Measurements from ENCODE around the gene GKN1. TPM values are rescaled to one million over a fixed set of nuclear protein-coding genes. Genes with fewer than 3 reads are reported as not detected.
A peak's percentile ranks its signal among the peaks of the same experiment; 100 is the strongest.

The GKN1 gene, protein sequence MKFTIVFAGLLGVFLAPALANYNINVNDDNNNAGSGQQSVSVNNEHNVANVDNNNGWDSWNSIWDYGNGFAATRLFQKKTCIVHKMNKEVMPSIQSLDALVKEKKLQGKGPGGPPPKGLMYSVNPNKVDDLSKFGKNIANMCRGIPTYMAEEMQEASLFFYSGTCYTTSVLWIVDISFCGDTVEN
- total RNA-seq: not detected
- polyA plus RNA-seq: not detected

- Histone ChIP-seq H3K4me3 (ENCODE audit: low read length in 2 of 2) (no peak within 1 kb of the TSS), H3K36me3 (ENCODE audit: insufficient read depth, low read length) (no peaks in the 10 kb centered on the region), H3K9me3 (ENCODE audit: control insufficient read depth in 1 of 2, low read length in 2 of 2) (no peaks in the 10 kb centered on the region), H3K27ac (ENCODE audit: low read depth, low read length) (no peak within 1 kb of the TSS), H3K4me1 (ENCODE audit: insufficient read depth, low read length) (no peaks in the 10 kb centered on the region), H3K27me3 (ENCODE audit: insufficient read depth, low read length) (peaks cover 9% of the 10 kb centered on the region)
- Mint-ChIP-seq H3K27ac (no peak within 1 kb of the TSS), H3K4me3 (peak within 1 kb of the TSS in 1 of 8 donors; percentile 1), H3K27me3 (peaks cover 15 to 22% of the 10 kb centered on the region in 2 donors), H3K9me3 (peaks cover 0 to 2% (median 0%) of the 10 kb centered on the region in 8 donors), H3K4me1 (no peaks in the 10 kb centered on the region), H3K36me3 (no peaks in the 10 kb centered on the region)
- CTCF ChIA-PET (ENCODE audit: partially characterized antibody): interaction anchor here (1.1 kb wide), 1 partner anchor 511 kb away, joined by 3 read pairs; no protein-coding TSS in a partner anchor
- intact Hi-C loops (cut with micrococcal nuclease): no loop called here
- no peak for DNase-seq
- POLR2A ChIA-PET (ENCODE audit: partially characterized antibody): no interaction called here
These were observed at the start of gene GKN1 for GRCh38 chr2:68974251-68974650. Gene GKN1, plus strand, starts transcription at chr2:68974636. Its CDS starts 42 bp downstream, at chr2:68974678.

DNA sequence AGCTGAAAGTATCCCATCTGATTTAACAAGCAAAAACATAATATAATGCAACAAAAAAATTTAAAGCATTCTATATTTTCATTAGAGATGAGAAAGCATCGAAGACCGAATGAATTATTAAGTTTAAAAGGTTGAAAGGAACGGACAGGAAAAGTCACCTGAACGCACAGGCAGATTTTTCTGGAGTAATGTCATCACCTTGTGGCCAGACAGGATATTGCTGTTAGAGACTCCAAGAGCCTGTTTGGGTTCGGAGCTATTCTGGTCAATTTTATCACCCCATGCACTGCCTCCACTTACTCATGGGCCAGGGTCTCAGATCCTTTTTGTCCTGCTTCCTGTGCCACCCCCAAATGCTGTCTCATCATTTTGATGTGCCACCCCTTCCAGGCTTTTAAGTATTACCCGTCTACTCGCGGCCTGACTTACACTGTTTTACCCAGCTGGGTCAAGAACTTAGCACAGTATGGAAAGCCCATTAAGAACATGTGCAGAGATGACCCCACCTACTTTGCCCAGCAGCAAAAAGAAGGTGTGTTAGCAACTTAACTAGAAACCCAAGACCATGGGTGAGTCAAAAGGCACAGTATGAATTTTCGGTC, 49.0 kb upstream of the GKN1 start:
- H3K27me3 Mint-ChIP-seq: peaks cover 5 to 6% of the 10 kb centered on the region in 2 donors
- no peaks in the 10 kb centered on the region for H3K9me3 Mint-ChIP-seq
- Histone ChIP-seq H3K9me3 (ENCODE audit: control insufficient read depth in 1 of 2, low read length in 2 of 2) (no peaks in the 10 kb centered on the region), H3K36me3 (ENCODE audit: insufficient read depth, low read length) (no peaks in the 10 kb centered on the region), H3K27ac (ENCODE audit: low read depth, low read length) (no peak overlapping the region), H3K4me3 (ENCODE audit: low read length in 2 of 2) (no peak overlapping the region), H3K4me1 (ENCODE audit: insufficient read depth, low read length) (peaks cover 4% of the 10 kb centered on the region), H3K27me3 (ENCODE audit: insufficient read depth, low read length) (no peaks in the 10 kb centered on the region)
- ChIA-PET CTCF (ENCODE audit: partially characterized antibody) (interaction anchor here (0.7 to 6.5 kb wide), 47 partner anchors 9 to 460 kb away, joined by 3 to 152 read pairs (median 5); partner anchors contain the start of genes APLF, ARHGAP25 and FBXO48), POLR2A (ENCODE audit: partially characterized antibody) (interaction anchor here (0.6 to 3.4 kb wide), 18 partner anchors 11 to 461 kb away, joined by 3 to 15 read pairs (median 4); partner anchors contain the start of genes APLF, ARHGAP25 and FBXO48)
- H3K36me3 Mint-ChIP-seq: no peaks in the 10 kb centered on the region
- DNase-seq: peak; percentile 57 to 73 (median 66)
- H3K4me1 Mint-ChIP-seq: peaks cover 0 to 4% (median 2%) of the 10 kb centered on the region in 4 donors
- H3K27ac Mint-ChIP-seq: peak overlapping the region in 3 of 7 donors; percentile 17 to 43 (median 24)
- H3K4me3 Mint-ChIP-seq: peak overlapping the region in 1 of 8 donors; percentile 17
- intact Hi-C loops (cut with micrococcal nuclease): loop anchor here (1.0 to 10.0 kb wide), 9 partner anchors 17 to 563 kb away; partner anchors contain the start of genes APLF and FBXO48

- H3K4me1 Mint-ChIP-seq: peaks cover 0 to 4% (median 2%) of the 10 kb centered on the region in 4 donors
- Histone ChIP-seq H3K4me3 (ENCODE audit: low read length in 2 of 2) (no peak overlapping the region), H3K27me3 (ENCODE audit: insufficient read depth, low read length) (no peaks in the 10 kb centered on the region), H3K27ac (ENCODE audit: low read depth, low read length) (no peak overlapping the region), H3K36me3 (ENCODE audit: insufficient read depth, low read length) (no peaks in the 10 kb centered on the region), H3K9me3 (ENCODE audit: control insufficient read depth in 1 of 2, low read length in 2 of 2) (no peaks in the 10 kb centered on the region), H3K4me1 (ENCODE audit: insufficient read depth, low read length) (peaks cover 4% of the 10 kb centered on the region)
- ChIA-PET CTCF (ENCODE audit: partially characterized antibody) (interaction anchor here (0.8 to 6.5 kb wide), 16 partner anchors 8 to 485 kb away, joined by 3 to 152 read pairs (median 18); partner anchors contain the start of genes APLF and FBXO48), POLR2A (ENCODE audit: partially characterized antibody) (interaction anchor here (3.4 kb wide), 1 partner anchor 18 kb away, joined by 15 read pairs; no protein-coding TSS in a partner anchor)
- DNase-seq: no peak
- peaks cover 0 to 3% (median 0%) of the 10 kb centered on the region in 8 donors for H3K9me3 Mint-ChIP-seq
- H3K36me3 Mint-ChIP-seq: no peaks in the 10 kb centered on the region
- intact Hi-C loops (cut with micrococcal nuclease): loop anchor here (5.0 to 10.0 kb wide), 2 partner anchors 332 to 564 kb away; no protein-coding TSS in a partner anchor
- H3K27me3 Mint-ChIP-seq: peaks cover 5 to 10% of the 10 kb centered on the region in 2 donors
- no peak overlapping the region for H3K27ac Mint-ChIP-seq
- no peak overlapping the region for H3K4me3 Mint-ChIP-seq
These were observed 47.6 kb upstream of the GKN1 start for GRCh38 chr2:68926796-68927195.

DNA sequence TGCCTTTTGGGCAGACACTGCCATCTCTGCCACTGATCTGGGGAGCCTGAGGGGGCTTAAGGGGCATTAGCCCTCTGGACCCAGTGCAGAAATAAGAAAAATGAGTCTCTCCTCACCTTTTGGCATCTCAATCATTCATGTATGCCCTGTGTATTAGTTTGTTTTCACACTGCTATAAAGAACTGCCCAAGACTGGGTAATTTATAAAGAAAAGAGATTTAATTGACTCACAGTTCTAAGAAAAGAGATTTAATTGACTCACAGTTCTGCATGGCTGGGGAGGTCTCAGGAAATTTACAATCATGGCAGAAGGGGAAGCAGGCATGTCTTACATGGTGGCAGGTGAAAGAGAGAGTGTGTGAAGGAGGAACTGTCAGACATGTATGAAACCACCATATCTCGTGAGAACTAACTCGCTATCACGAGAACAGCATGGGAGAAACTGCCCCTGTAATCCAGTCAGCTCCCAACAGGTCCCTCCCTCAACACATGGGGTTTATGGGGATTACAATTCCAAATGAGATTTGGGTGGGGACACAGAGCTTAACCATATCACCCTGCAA, 43.2 kb upstream of the GKN1 start:
- H3K9me3 ChIP-seq (ENCODE audit: control insufficient read depth in 1 of 2, low read length in 2 of 2): no peaks in the 10 kb centered on the region
- H3K4me3 ChIP-seq (ENCODE audit: low read length in 2 of 2): no peak overlapping the region
- H3K27me3 Mint-ChIP-seq: peaks cover 8 to 10% of the 10 kb centered on the region in 2 donors
- H3K27me3 ChIP-seq (ENCODE audit: insufficient read depth, low read length): no peaks in the 10 kb centered on the region
- no peaks in the 10 kb centered on the region for H3K4me1 Mint-ChIP-seq
- H3K27ac Mint-ChIP-seq: no peak overlapping the region
- no peaks in the 10 kb centered on the region for H3K4me1 ChIP-seq (ENCODE audit: insufficient read depth, low read length)
- DNase-seq: no peak
- H3K27ac ChIP-seq (ENCODE audit: low read depth, low read length): no peak overlapping the region
- H3K9me3 Mint-ChIP-seq: peaks cover 0 to 3% (median 0%) of the 10 kb centered on the region in 8 donors
- CTCF ChIA-PET (ENCODE audit: partially characterized antibody): interaction anchor here (1.3 to 6.5 kb wide), 2 partner anchors 12 to 222 kb away, joined by 4 to 32 read pairs; no protein-coding TSS in a partner anchor
- intact Hi-C loops (cut with micrococcal nuclease): no loop called here
- H3K4me3 Mint-ChIP-seq: no peak overlapping the region
- H3K36me3 ChIP-seq (ENCODE audit: insufficient read depth, low read length): no peaks in the 10 kb centered on the region
- H3K36me3 Mint-ChIP-seq: no peaks in the 10 kb centered on the region
- POLR2A ChIA-PET (ENCODE audit: partially characterized antibody): no interaction called here

- CTCF ChIA-PET (ENCODE audit: partially characterized antibody): interaction anchor here (1.3 to 6.5 kb wide), 2 partner anchors 12 to 223 kb away, joined by 4 to 32 read pairs; no protein-coding TSS in a partner anchor
- intact Hi-C loops (cut with micrococcal nuclease): no loop called here
These were observed 42.6 kb upstream of the GKN1 start for GRCh38 chr2:68931799-68932198.

GRCh38 chr2:68932402-68932801, 42.0 kb upstream of the GKN1 start:
- CTCF ChIA-PET (ENCODE audit: partially characterized antibody): interaction anchor here (1.3 to 6.5 kb wide), 2 partner anchors 11 to 223 kb away, joined by 4 to 32 read pairs; no protein-coding TSS in a partner anchor
- Mint-ChIP-seq H3K36me3 (no peaks in the 10 kb centered on the region), H3K27ac (no peak overlapping the region)

More at GRCh38 chr2:68931799-68932198, 42.6 kb upstream of the GKN1 start:
- no peaks in the 10 kb centered on the region for H3K9me3 ChIP-seq (ENCODE audit: control insufficient read depth in 1 of 2, low read length in 2 of 2)
- H3K4me1 Mint-ChIP-seq: no peaks in the 10 kb centered on the region
- no peak overlapping the region for H3K27ac ChIP-seq (ENCODE audit: low read depth, low read length)
- no peaks in the 10 kb centered on the region for H3K36me3 Mint-ChIP-seq
- no peak for DNase-seq
- no peaks in the 10 kb centered on the region for H3K4me1 ChIP-seq (ENCODE audit: insufficient read depth, low read length)
- POLR2A ChIA-PET (ENCODE audit: partially characterized antibody): no interaction called here
- H3K4me3 ChIP-seq (ENCODE audit: low read length in 2 of 2): no peak overlapping the region
- peaks cover 0 to 3% (median 0%) of the 10 kb centered on the region in 8 donors for H3K9me3 Mint-ChIP-seq
- peaks cover 8 to 10% of the 10 kb centered on the region in 2 donors for H3K27me3 Mint-ChIP-seq
- no peaks in the 10 kb centered on the region for H3K27me3 ChIP-seq (ENCODE audit: insufficient read depth, low read length)
- no peak overlapping the region for H3K27ac Mint-ChIP-seq
- H3K4me3 Mint-ChIP-seq: no peak overlapping the region
- no peaks in the 10 kb centered on the region for H3K36me3 ChIP-seq (ENCODE audit: insufficient read depth, low read length)

More at GRCh38 chr2:68932402-68932801, 42.0 kb upstream of the GKN1 start:
- Histone ChIP-seq H3K4me3 (ENCODE audit: low read length in 2 of 2) (no peak overlapping the region), H3K27ac (ENCODE audit: low read depth, low read length) (no peak overlapping the region), H3K4me1 (ENCODE audit: insufficient read depth, low read length) (no peaks in the 10 kb centered on the region), H3K9me3 (ENCODE audit: control insufficient read depth in 1 of 2, low read length in 2 of 2) (no peaks in the 10 kb centered on the region), H3K36me3 (ENCODE audit: insufficient read depth, low read length) (no peaks in the 10 kb centered on the region), H3K27me3 (ENCODE audit: insufficient read depth, low read length) (no peaks in the 10 kb centered on the region)
- intact Hi-C loops (cut with micrococcal nuclease): no loop called here
- H3K4me1 Mint-ChIP-seq: no peaks in the 10 kb centered on the region
- no peak overlapping the region for H3K4me3 Mint-ChIP-seq
- peaks cover 0 to 3% (median 0%) of the 10 kb centered on the region in 8 donors for H3K9me3 Mint-ChIP-seq
- POLR2A ChIA-PET (ENCODE audit: partially characterized antibody): no interaction called here
- peaks cover 8 to 10% of the 10 kb centered on the region in 2 donors for H3K27me3 Mint-ChIP-seq
- DNase-seq: no peak

All from CD4-positive, alpha-beta memory T cell (primary cell).